Hematopoietic multipotent progenitor cell treated with erythropoietin and hydrocortisone succinate and interleukin-3 and kit ligand, for 8 days (in vitro differentiated cells): ENCODE data around the gene RPS6KA2.

Source experiments
- DNase-seq: peaks from one replicate; pipeline ENCODE4 v3.0.0-alpha.2; 2015

Gene RPS6KA2

GRCh38 chr6:166627033-166627874, at the start of gene RPS6KA2:
Gene RPS6KA2 (minus strand): TSS chr6:166627251. CDS start chr6:166627019, 232 bp downstream.
- peak; percentile 98 for DNase-seq

GRCh38 chr6:166676270-166676860, 49.3 kb upstream of the RPS6KA2 start:
- DNase-seq = no peak

DNA sequence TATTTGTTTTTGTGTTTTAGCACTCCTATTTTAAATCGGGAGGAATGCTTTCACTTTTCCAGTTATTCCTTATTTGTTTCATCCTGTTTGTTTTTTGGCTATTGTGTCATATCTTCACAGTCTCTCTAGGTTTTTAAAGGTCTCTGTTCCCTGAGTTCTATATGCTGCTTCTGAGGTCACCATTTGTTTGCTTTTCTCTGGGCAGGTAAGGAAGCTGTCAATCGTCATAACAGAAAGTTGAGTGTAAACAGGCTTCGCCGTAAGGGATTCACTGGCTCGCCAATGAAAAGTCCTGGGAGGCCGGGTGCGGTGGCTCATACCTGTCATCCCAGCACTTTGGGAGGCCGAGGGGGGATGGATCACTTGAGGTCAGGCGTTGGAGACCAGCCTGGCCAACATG, 48.7 kb upstream of the RPS6KA2 start:
- DNase-seq = no peak

- no peak for DNase-seq
Measured at GRCh38 chr6:166673309-166673708, 46.3 kb upstream of the RPS6KA2 start.

GRCh38 chr6:166672624-166673206, 45.7 kb upstream of the RPS6KA2 start:
- DNase-seq = no peak

DNA sequence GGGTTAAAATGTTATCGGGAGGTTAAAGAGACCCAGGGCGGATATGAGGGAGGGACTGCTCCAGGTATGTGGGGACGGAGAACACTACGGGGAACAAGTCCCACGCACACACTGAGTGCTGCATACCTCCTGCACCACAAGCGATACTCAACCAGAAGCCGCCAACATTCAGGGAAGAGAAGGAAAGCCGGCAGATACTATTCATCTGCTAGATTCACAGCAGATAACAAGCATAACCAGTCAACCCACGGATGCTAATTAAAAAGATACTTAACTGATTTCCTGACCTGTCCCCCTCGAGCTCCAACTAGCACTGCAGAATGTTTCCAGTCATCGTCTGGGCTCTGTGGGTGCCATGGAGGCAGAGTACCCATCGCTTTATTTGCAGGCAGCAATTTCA, 45.1 kb upstream of the RPS6KA2 start:
- DNase-seq = no peak

GRCh38 chr6:166671434-166672081, 44.5 kb upstream of the RPS6KA2 start:
- no peak for DNase-seq

- DNase-seq = no peak
Measured at GRCh38 chr6:166670894-166671293, 43.8 kb upstream of the RPS6KA2 start.

DNA sequence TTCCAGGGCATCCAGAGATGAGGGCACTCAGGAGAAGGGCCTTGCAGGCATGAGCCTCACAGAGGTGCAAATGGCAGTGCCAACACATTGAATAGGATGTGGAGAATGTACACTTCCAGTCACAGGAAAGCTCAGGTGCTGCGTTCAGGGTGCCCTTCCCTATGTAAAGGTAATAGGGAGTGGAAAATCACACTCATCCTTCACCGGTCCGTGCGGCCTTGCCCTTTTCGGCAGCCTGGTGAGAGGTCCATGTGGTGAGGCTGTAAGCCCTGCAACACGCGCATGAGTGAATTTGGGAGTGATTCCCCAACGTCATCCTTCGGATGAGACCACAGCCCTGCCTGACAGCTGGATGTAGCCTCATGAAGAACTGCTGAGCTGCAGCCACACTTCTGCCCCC, 43.0 kb upstream of the RPS6KA2 start:
- no peak for DNase-seq

GRCh38 chr6:166667796-166668610, 41.0 kb upstream of the RPS6KA2 start:
- no peak for DNase-seq

GRCh38 chr6:166664135-166664534, 37.1 kb upstream of the RPS6KA2 start:
- no peak for DNase-seq

DNA sequence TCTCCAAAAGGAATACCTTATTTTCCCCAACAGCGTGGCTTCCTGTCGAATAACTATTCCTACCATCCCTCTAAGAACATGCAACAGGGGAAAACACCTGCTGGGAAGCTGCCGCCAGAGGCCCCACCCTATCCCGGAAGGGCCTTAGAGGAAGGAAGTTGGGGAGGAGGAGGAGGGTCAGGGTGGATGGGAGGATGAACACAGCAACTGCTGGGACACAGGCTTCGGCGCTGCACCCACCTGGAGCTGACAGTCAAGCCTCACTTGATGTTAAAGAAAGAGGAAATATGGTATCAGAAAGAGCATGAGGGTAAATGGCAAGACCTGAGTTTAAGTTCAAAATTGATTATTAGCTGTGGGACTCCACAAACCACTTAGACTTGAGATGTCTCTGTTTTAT, 36.5 kb upstream of the RPS6KA2 start:
- DNase-seq = no peak

GRCh38 chr6:166662690-166663089, 35.6 kb upstream of the RPS6KA2 start:
- no peak for DNase-seq

- no peak for DNase-seq
Measured at GRCh38 chr6:166661327-166662085, 34.5 kb upstream of the RPS6KA2 start.

- DNase-seq = no peak
Measured at GRCh38 chr6:166660157-166660688, 33.2 kb upstream of the RPS6KA2 start.

DNA sequence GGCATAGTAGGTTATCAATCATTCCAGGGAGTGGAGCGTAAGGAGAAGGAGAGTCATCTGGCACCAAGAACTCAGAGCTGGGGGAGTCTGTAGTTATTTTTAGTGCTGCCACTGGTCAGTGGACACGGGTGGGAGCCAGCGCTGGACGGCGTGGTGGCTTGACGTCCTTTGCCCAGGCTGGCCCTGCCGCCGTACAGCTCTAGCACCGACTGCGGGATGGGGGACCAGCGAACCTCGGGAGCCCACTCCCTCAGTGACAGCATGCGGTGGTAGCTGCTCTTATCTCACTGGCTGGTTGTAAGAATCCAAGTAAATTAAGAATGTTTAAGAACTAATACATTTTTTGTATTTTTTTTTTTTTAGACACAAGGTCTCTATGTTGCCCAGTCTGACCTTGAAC, 32.5 kb upstream of the RPS6KA2 start:
- no peak for DNase-seq

GRCh38 chr6:166658792-166659150, 31.7 kb upstream of the RPS6KA2 start:
- DNase-seq = no peak

- DNase-seq = no peak
Measured at GRCh38 chr6:166658115-166658791, 31.2 kb upstream of the RPS6KA2 start.

DNA sequence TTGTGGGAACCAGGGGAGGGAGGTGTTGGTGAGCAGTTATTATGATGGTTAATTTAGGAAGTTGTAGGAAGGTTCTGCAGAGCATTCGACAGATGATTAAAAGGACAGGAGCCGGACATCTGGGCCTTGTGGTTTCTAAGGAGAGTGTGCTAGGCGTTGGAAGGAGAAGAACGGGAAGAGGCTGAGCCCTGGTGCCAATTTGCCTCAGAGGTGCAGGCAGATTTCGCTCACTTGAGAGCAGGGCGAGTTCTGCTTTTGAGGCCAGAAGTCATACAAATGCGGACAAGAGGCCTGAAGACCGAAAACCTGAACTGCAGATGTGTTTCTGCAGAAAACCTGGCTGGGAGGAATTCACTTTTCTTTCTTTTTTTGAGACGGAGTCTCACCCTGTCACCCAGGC, 30.5 kb upstream of the RPS6KA2 start:
- DNase-seq = no peak

GRCh38 chr6:166656230-166657151, 29.4 kb upstream of the RPS6KA2 start:
- no peak for DNase-seq
